ENCODE measurements around the gene RPL37A. TPM values are rescaled to one million over a fixed set of nuclear protein-coding genes. Genes with fewer than 3 reads are reported as not detected.
A peak's percentile ranks its signal among the peaks of the same experiment; 100 is the strongest.

Gene RPL37A
- 3,239 and 3,688 TPM in 2 replicates for total RNA-seq (2014; rRNA removed; shearing (Covaris generic))
- polyA plus RNA-seq (2015; cell fraction: cytosol; rRNA removed), result 859 and 1,534 TPM in 2 replicates
- 289 and 331 TPM in 2 replicates for polyA plus RNA-seq (2015; cell fraction: nucleus; rRNA removed)

DNA sequence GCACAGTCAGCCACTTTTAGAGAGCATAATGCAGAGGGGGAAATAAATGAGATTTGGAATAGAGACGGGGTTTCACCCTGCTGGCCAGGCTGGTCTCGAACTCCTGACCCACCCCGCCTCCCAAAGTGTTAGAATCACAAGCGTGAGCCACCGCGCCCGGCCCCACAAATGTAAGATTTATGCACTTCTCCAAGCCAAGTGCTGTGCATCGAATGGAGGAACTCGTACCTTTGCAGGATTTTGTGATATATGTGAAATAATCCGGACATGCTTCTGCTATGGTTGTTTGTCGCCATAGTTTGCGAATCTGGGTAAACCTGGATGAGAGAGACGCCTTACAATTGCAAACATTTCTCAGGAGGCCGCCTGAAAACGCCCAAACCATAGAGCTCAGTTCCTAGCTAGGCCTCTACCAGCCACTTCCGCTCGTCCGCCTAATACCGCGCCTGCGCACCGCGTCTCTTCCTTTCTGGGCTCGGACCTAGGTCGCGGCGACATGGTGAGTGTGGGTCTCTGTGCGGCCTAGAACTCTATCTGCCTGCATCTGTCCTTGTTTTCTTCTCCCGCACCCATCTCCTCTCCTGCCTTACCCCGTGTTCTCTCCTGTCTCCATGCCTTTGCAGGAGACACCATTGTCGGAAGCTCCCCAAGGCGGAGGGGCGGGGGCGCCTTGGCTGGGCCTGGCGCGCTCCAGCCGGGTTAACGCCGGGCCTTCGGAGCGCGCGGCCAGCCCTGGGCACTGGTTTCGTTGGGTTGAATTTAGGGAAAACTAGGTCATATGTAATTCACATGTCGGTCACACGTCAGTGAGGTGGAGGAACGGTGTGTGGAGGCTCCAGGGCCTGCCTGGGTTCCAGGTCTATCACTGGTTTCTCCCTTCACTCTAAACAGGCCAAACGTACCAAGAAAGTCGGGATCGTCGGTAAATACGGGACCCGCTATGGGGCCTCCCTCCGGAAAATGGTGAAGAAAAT, at the start of gene RPL37A:
TSS of gene RPL37A (plus strand) at position 466 of the 974 bp plus-strand sequence. CDS start at position 497, 31 bp downstream.
- in situ Hi-C loops (cut with HindIII; ENCODE audit: low pct_unique_long_range_greater_than_20kb, low sequenced_read_pairs), result no loop called here
- peak; percentile 95 for DNase-seq (ENCODE audit: low read depth, low spot score)

DNA sequence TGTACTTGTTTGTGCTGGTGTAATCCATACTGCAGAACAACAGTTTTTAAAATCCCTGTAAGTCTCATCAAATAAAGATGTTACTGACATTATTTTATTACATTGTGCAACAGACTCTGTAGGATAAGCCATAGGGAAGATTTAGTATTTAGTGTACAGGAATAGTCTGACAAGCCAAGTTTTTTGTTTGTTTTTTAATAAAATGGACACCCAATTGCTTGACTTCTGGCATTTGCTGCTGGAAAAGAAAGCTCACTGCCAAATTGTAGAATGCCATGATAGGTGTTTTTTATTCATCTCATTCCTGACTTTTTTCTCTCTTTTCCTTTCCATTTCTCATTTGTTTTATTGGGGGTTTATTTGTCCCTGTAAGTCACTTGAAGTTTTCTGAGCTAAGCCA, 48.3 kb upstream of the RPL37A start:
- in situ Hi-C loops (cut with HindIII; ENCODE audit: low pct_unique_long_range_greater_than_20kb, low sequenced_read_pairs), result no loop called here
- no peak for DNase-seq (ENCODE audit: low read depth, low spot score)

DNA sequence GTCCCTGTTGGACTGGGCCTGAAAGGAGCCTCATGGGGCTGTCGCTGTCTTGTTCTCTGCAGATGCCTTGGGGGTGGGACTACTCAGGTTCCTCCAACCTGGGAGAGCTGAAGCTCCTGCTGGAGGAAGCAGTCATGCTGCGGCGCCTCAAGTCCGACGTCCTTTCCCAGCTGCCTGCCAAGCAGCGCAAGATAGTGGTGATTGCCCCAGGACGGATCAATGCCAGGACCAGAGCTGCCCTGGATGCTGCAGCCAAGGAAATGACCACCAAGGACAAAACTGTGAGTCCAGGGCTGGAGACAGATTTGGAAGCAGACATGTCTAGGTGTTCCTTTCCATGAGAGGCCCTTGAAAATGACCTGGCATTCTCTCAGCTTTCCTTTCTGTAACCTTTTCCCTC, 47.9 kb upstream of the RPL37A start:
- no peak for DNase-seq (ENCODE audit: low read depth, low spot score)
- in situ Hi-C loops (cut with HindIII; ENCODE audit: low pct_unique_long_range_greater_than_20kb, low sequenced_read_pairs), result no loop called here

DNA sequence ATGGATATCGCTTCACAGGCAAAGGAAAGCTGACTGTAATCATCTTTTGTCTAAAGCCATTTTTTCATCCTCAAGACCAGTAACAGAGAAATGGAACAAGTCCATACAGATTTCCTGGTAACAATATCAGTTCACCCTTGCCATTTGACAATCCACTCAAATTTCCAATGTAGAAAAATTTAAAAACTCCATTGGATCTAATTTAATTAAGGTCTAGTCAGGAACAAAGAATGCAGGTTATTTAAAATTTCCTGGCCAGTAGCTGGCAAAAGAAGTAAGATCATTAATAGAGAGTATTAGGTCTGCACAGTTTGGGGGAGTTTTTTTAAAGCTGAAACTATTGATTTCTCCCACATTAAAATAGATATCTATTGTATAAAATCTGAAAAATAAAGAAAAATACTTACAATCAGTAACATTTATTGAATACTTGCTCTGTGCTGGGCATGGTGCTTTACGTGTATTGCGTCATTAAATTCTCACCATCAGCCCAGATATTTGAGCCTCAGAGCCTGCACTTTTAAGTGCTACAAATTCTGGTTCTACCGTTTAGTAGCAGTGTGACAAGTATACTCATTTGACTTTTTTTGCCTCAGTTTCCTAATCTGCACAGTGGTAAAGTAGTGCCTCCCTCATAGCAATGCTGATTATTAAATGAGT, 44.6 kb upstream of the RPL37A start:
- DNase-seq (ENCODE audit: low read depth, low spot score), result no peak
- in situ Hi-C loops (cut with HindIII; ENCODE audit: low pct_unique_long_range_greater_than_20kb, low sequenced_read_pairs), result no loop called here

DNA sequence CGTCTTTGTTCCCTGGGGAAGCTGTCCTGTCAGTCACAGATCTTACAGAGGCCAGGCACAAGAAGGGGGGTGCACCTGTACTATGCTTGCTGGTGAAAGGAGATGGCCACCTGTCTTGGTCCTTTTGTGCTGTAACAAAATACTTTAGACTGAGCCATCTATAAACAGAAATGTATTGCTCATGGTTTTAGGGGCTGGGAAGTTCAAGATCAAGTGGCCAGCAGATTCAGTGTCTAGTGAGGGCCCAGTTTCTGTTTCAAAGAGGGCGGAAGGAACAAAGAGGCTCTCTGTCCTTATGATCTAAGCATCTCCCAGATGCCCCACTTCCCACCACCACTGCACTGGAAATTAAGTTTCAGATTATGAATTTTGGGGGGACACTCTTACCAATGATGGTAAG, 35.5 kb upstream of the RPL37A start:
- in situ Hi-C loops (cut with HindIII; ENCODE audit: low pct_unique_long_range_greater_than_20kb, low sequenced_read_pairs), result no loop called here
- DNase-seq (ENCODE audit: low read depth, low spot score), result no peak

DNA sequence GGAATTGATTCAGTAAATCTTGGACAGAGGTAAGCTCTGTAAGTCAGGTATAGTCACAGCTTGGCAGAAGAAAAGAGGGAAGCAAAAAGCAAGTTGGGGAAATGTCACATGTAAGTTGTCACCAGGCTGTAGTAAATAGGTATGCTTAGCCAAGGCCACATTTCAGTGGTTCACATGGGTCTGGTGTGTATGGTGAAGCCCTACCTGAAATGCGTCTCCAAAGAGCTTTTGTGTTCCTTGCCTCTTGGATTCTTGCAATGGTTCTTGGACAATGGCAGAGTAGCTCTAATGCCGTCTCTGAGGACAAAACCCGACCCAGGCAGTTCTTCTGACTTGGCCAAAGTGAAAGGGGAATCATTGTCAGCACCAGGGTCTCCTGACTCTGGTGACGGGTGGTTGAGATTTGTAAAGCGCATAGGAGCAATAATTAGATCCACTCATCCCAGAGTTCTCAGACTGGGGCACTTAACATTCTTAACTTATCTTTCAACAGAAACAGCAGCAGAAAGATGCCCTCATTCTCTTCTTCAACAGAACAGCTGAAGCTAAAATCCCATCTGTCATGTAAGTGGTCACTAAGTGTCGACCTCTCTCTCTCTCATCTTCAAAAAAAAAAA, 34.4 kb upstream of the RPL37A start:
- no peak for DNase-seq (ENCODE audit: low read depth, low spot score)
- in situ Hi-C loops (cut with HindIII; ENCODE audit: low pct_unique_long_range_greater_than_20kb, low sequenced_read_pairs), result no loop called here

DNA sequence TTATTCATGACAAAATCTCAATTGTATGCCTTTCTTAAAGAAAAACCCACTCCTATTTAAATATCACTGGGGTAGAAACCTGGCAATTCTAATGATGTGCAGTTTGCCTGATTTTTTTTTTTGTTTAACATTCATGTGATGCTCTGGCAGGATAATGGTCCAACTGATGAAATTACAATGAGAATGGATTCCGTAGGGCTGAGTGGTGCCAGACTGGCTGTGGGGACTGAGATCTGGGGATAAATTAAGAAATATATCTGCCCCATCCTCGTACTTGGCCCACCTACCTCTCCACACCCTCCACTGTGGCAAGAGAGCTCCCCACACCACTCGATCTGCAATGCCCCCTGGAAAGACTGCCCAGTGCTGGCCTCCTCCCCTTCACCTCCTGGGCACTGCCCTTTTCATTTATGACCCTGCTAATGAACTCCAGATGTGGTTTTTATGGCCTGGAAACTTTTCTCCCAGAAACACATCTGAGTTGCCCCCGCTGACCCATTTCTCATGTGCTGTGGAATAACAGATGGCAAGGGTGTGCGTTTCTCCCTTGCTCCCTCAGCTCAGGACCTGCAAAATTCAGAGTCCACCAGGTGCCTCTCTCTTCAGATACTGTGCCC, 33.0 kb upstream of the RPL37A start:
- DNase-seq (ENCODE audit: low read depth, low spot score), result no peak
- in situ Hi-C loops (cut with HindIII; ENCODE audit: low pct_unique_long_range_greater_than_20kb, low sequenced_read_pairs), result no loop called here

DNA sequence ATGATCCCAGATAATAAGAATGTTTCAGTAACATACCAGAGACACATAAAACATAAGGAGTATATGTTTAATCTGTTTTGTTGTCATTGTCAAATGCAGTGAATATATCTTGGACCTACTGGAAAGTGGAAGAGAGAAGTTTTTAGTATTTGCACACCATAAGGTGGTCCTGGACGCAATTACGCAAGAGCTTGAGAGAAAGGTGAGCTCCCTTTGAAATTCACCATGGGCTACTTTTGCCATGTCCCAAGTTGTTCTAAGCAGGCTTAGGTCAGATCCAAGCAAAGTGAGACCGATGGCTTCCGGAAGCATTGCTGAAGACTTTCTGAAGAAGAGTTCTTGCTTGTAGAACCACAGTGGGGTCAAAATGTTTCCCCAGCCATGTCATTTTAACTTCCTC, 30.8 kb upstream of the RPL37A start:
- in situ Hi-C loops (cut with HindIII; ENCODE audit: low pct_unique_long_range_greater_than_20kb, low sequenced_read_pairs), result no loop called here
- DNase-seq (ENCODE audit: low read depth, low spot score), result no peak

DNA sequence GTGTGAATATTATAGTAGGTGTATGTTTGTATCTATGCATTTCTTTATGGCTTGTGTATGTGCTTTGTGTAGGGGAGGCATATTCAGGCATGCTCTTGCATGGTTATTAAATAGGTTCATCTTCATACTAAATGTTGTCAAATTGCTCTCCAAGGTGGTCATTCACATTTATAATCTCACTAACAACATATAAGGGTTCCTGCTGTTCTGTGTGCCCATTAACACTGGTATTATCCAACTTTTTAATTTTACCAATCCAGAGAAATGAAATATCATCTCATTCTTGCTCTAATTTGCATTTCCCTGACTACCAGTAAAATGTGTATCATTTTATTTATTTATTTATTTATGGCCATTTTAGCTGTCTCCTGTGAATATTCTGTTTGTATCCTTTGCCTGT, 29.0 kb upstream of the RPL37A start:
- in situ Hi-C loops (cut with HindIII; ENCODE audit: low pct_unique_long_range_greater_than_20kb, low sequenced_read_pairs), result no loop called here
- no peak for DNase-seq (ENCODE audit: low read depth, low spot score)

DNA sequence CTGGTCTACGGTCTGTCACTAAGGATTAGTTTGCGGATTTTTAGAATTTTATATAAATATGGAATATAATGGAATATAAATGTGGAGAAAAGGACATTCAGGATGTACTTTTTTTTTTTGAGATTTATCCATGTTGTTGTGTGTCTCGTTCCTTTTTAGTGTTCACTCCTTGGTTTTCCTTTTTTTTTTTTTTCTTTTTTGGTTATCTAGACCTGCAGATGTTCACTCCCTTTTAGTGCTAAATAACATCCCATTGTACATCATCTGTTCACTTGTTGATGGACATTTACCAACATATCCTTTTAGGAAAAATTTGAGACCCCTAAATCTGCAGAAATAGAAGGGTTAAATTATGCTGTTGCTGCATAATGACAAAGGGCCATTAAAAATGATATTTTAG, 25.5 kb upstream of the RPL37A start:
- DNase-seq (ENCODE audit: low read depth, low spot score), result no peak
- in situ Hi-C loops (cut with HindIII; ENCODE audit: low pct_unique_long_range_greater_than_20kb, low sequenced_read_pairs), result no loop called here

DNA sequence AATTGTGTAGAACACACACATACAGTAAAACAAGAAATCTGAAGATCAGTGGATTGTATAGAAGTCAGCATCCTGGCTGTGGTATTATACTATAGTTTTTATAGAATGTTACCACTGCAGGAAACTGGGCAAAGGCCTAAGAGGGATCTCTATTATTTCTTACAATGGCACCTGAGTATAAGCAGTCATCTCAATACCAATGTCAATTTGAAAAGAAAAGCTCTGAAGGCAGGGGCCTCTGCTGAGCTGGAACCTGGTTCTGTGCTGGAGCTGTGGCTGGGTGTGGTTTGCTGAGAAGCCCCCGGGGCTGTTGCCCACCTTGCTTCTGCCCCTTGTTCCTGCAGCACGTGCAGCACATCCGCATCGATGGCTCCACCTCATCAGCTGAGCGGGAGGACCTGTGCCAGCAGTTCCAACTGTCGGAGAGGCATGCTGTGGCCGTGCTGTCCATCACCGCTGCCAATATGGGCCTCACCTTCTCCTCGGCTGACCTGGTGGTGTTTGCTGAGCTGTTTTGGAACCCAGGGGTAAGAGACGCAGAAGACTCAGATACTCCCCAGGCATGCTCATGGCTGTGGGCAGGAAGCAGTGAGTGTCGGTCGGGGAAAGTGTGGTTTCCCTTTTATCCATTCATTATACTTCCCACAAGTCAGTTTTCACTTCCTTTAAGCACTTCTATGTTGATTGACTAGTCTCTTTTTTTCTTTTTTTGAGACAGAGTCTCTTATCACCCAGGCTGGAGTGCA, 23.5 kb upstream of the RPL37A start:
- DNase-seq (ENCODE audit: low read depth, low spot score), result no peak
- in situ Hi-C loops (cut with HindIII; ENCODE audit: low pct_unique_long_range_greater_than_20kb, low sequenced_read_pairs), result no loop called here

DNA sequence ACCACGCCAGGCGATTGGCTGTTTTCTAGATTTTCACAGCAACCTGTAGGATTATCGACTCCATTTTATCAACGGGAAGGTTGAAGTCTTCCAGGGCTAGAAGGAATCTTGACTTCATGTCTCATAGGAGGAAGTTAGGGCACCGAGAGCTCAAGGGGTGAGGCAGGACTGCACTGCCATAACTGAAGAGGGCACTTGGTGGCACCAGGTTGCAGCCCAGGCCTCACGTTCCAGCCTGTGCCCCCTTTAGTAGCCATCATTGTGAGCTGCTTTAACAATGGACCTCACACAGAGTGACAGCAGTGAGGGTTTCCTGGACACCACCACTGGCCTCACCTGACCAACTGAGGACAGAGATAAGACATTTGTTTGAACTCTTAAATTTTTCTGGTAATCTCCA, 22.9 kb upstream of the RPL37A start:
- in situ Hi-C loops (cut with HindIII; ENCODE audit: low pct_unique_long_range_greater_than_20kb, low sequenced_read_pairs), result no loop called here
- no peak for DNase-seq (ENCODE audit: low read depth, low spot score)

DNA sequence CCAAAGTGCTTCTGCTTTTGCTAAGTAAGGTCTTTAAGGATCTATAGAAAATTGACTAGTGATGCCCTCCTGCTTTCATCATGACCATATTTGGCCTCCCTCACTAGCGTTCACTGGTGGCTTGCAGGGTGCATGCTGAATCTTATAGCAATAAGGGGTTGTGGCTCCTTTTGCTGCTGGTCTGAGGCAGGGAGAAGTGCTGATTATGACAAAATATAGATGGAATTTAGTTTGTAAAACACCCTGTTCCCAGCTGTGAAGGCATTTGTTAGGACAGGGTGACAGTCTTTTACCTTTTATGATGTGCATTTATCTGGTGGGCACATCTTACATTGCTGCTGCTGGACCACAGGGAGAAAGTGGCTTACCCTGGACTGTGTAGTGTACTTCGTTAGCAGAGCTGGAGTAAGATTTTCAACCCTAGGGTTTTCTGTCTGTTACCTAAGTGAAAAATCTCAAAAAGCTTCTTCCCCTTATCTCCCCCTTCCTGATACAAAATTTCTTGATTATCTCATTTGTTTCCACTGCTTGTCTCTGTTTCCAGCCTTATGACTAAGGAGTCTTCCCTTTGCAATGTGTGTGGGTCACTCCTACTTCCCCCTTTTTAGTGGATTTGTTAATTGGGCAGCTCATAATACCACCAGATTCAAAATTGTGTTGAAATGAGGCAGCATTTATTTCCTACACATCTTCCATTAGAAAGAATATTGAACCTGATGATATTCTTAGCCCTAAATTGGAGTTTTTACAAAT, 21.2 kb upstream of the RPL37A start:
- DNase-seq (ENCODE audit: low read depth, low spot score), result no peak
- in situ Hi-C loops (cut with HindIII; ENCODE audit: low pct_unique_long_range_greater_than_20kb, low sequenced_read_pairs), result no loop called here

DNA sequence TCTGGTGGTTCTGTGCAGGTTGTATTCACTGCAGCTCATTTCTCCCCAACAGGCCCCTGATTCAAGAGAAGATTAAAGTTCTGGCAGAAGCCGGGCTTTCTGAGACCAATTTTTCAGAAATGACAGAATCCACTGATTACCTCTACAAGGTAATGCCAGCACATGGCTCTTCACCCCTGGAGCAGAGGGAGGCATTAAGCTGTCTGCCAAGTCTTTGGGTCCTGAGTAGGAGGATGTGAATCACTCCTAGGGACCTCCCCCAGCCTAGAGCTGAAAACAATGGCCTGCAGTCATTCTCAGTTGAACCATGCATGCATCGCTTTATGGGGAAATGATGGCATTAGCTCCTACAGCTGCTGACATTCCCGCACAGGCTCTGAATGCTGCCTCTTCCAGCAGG, 20.5 kb upstream of the RPL37A start:
- in situ Hi-C loops (cut with HindIII; ENCODE audit: low pct_unique_long_range_greater_than_20kb, low sequenced_read_pairs), result no loop called here
- peak; percentile 89 for DNase-seq (ENCODE audit: low read depth, low spot score)

DNA sequence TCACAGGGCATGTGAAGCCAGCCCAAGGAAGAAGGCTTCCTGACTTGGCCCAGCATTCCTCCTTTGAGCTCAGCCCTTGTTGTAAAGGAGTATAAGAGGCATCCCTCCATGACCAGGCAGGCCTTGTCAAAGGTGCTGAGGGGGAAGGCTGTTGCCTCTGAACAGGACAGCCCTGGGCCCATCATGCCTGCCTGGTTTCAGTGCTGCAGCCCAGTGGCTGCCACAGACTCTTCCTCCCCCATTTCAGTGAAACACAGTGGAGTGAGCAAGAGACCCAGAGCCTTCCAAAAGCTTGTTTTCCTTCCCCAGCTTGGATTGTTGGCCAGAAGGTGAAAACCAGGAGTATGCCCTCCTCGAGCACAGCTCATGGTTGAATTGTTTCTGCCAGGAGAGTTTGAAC, 19.9 kb upstream of the RPL37A start:
- in situ Hi-C loops (cut with HindIII; ENCODE audit: low pct_unique_long_range_greater_than_20kb, low sequenced_read_pairs), result no loop called here
- DNase-seq (ENCODE audit: low read depth, low spot score), result no peak

DNA sequence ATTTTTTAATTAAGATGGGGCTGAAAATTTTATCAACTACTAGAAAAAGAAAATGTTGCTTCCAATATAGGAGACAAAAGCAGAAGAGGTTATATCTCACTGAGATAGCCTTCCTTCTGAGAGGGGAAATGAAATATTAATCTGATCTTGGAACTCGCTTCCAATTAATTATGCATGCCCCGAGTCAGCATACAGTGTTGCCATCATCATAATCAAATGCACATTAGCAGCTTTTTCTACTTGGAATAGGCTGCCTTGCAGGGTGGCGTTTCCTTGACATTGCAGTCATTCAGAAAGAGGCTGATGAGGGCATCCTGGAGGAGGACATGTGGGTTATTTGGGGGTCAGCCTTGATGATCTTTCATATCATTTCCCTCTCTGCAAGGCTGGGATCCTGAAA, 18.4 kb upstream of the RPL37A start:
- in situ Hi-C loops (cut with HindIII; ENCODE audit: low pct_unique_long_range_greater_than_20kb, low sequenced_read_pairs), result no loop called here

DNA sequence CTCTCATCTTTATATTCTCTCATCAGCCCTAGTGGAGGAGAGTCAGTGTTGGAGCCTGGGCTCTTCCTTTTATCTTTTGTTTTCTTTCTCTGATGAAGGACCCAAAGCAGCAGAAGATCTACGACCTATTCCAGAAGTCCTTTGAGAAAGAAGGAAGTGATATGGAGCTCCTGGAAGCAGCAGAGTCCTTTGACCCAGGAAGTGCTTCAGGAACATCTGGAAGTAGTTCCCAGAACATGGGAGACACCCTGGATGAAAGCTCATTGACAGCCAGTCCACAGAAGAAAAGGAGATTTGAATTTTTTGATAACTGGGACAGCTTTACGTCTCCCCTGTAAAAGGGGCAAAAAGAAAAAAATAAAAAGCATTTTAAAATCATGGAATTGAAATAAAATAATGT, 16.0 kb upstream of the RPL37A start:
- DNase-seq (ENCODE audit: low read depth, low spot score), result no peak
- in situ Hi-C loops (cut with HindIII; ENCODE audit: low pct_unique_long_range_greater_than_20kb, low sequenced_read_pairs), result no loop called here

More for the DNA sequence above, 18.4 kb upstream of the RPL37A start:
- DNase-seq (ENCODE audit: low read depth, low spot score), result no peak

Measured in SK-MEL-5 (cell line).